ENCODE measurements around the gene IKBKE. TPM values are rescaled to one million over a fixed set of nuclear protein-coding genes. Genes with fewer than 3 reads are reported as not detected.
A peak's percentile ranks its signal among the peaks of the same experiment; 100 is the strongest.

The IKBKE gene
- total RNA-seq, 2 experiments from 2014 or later: 72.6 to 85.1 TPM

DNA sequence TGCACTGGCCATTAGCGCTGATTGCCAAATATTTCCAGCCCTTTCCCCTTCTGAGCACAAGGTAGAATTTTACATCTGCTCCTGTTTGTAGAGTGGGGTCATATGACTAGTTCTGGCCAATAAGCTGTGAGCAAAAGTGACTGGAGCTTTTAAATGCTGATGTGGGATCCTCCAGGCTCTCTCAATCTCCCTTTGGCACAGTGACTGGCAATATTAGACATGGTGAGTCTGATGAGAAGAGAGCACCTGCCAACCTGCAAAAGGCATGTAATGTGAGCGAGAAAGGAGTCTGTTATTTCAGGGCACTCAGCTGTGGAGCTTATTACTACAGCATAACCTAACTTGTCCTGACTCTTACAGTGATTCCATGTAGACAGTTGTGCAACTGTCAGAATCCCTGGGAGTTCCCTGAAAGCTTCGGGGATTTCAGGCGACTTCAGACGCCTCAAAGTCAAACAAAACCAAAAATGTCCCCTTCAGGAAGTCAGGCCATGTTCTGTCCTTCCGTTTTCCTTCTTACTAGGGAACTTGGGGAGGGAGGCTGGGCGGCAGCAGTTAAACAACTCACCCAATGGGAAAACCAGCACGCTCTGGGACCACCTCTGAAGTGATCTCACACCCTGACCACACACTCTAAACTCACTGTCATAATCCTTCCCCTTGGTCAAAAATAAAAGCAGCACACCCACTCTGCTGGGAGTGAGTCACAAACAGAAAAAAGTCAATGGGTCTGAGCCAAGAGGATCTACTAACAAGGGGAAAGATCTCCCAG lies 33.5 kb downstream of the IKBKE start:
- DNase-seq: peak; percentile 17
- Mint-ChIP-seq H3K36me3 (ENCODE audit: low read depth) (peaks cover 9% of the 10 kb centered on the region), H3K4me1 (peaks cover 48% of the 10 kb centered on the region), H3K27ac (no peak overlapping the region), H3K4me3 (no peak overlapping the region), H3K9me3 (no peaks in the 10 kb centered on the region), H3K27me3 (peaks cover 19% of the 10 kb centered on the region)
- ChIA-PET POLR2A (no interaction called here), CTCF (interaction anchor here (0.6 to 3.8 kb wide), 5 partner anchors 14 to 46 kb away, joined by 3 to 11 read pairs (median 4); no protein-coding TSS in a partner anchor)

DNA sequence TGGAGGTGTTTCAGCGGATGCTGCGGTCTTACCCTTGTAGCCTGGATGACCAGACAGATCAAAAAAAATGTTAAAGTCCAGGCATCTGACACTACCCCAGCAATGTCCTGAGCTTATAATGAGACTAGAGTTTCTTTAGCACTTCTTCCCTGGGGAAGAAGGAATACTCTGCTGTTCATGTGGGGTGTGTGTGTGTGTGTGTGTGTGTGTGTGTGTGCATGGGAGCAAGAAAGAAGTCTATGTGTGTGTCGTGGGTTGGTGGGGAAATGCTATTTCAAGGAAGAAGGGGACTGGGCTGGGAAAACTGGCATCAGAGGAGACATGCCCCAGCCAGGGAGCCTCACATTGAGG lies 34.1 kb downstream of the IKBKE start:
- Mint-ChIP-seq H3K27ac (no peak overlapping the region), H3K9me3 (no peaks in the 10 kb centered on the region), H3K4me1 (peaks cover 48% of the 10 kb centered on the region), H3K27me3 (peaks cover 24% of the 10 kb centered on the region), H3K4me3 (no peak overlapping the region), H3K36me3 (ENCODE audit: low read depth) (peaks cover 6% of the 10 kb centered on the region)
- no peak for DNase-seq
- ChIA-PET POLR2A (no interaction called here), CTCF (interaction anchor here (0.6 to 3.8 kb wide), 2 partner anchors 14 to 46 kb away, joined by 4 to 11 read pairs; no protein-coding TSS in a partner anchor)

DNA sequence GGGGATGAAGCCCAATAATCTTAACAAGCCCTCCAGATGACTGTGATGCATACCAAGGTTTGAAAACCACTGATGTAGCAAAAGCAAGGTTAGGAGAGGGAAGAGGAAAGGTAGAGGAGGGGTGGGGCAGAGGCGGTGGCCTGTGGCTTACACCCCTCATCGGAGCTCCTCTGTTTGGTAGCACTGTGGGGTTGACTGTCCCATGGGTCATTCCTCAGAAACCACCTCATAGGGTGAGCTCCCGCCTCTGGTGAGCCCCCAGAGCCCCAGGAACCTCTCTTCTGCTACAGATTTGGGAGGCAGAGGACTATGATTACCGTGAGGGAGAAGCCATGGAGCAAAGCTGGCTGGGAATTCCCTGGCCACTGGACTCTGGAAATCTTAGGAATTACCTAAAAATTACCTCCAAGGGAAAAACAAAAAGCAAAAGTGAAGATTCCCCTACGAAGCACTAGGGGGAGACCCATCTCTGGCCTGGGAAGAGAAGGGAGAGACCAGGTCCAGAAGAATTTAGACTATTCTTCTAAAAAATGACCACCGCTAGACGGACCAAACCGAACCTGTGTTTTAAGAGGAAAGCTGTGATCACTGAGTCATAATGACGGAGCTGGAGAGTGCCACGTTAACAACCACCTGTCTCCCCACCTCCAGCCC lies 35.6 kb downstream of the IKBKE start:
- peaks cover 39% of the 10 kb centered on the region for H3K27me3 Mint-ChIP-seq
- CTCF ChIA-PET: interaction anchor here (0.6 to 1.8 kb wide), 8 partner anchors 8 to 77 kb away, joined by 3 to 4 read pairs (median 3); no protein-coding TSS in a partner anchor

DNA sequence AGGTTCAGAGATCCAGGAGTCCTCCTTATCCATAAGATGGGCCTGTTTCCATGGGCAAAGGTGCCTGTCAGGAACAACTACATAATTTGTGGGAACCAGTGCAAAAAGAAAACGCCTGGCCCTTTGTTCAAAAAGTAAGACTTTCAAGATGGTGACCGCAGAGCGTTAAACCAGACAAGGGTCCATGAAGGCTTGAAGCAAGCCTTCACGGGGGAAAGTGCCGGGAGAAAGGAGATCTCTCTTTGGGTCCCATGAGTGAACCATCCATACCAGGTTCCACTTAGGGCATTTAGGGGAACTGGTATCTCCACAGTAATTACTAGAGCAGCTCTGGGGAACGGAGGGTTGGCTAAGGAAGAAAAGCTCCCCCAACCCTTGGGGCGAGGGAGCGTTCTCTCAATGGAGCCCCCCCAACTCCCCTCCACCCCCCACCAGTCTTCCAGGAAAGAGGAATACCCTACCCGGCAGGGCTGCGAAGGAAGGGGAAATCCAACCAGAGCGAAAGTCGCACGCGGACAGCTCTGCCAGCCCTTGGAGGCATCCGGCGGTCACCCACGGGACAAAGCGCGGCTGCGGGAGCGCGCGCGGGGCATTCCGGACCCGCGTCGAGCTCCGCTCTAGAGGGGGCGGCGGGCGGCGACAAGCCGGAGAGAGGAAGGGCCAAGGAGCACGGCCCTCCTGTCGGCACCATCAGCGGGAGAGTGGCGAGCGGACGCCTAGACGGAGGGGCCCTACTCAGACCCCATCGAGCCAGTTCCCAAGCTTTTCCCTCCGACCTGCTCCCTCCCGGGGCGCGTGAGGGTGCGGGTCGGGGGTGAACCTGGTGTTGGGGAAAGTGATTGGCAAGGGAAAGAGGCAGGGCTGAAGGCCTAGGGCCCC lies 36.4 kb downstream of the IKBKE start:
- ChIA-PET CTCF (interaction anchor here (0.9 to 1.8 kb wide), 10 partner anchors 9 to 77 kb away, joined by 3 to 4 read pairs (median 3); partner anchors contain the start of gene IKBKE), POLR2A (interaction anchor here (0.5 to 0.8 kb wide), 2 partner anchors 46 to 87 kb away, joined by 3 to 6 read pairs; no protein-coding TSS in a partner anchor)
- H3K27ac Mint-ChIP-seq: no peak overlapping the region
- H3K9me3 Mint-ChIP-seq: no peaks in the 10 kb centered on the region
- H3K4me3 Mint-ChIP-seq: peak overlapping the region; percentile 70
- peaks cover 5% of the 10 kb centered on the region for H3K36me3 Mint-ChIP-seq (ENCODE audit: low read depth)
- H3K27me3 Mint-ChIP-seq: peaks cover 43% of the 10 kb centered on the region
- DNase-seq: peak; percentile 16
- H3K4me1 Mint-ChIP-seq: peaks cover 48% of the 10 kb centered on the region

More for the DNA sequence above, 35.6 kb downstream of the IKBKE start:
- no peak for DNase-seq
- POLR2A ChIA-PET: interaction anchor here (0.8 kb wide), 1 partner anchor 47 kb away, joined by 3 read pairs; no protein-coding TSS in a partner anchor
- Mint-ChIP-seq H3K9me3 (no peaks in the 10 kb centered on the region), H3K4me1 (peaks cover 48% of the 10 kb centered on the region), H3K36me3 (ENCODE audit: low read depth) (peaks cover 6% of the 10 kb centered on the region), H3K27ac (no peak overlapping the region), H3K4me3 (peak overlapping the region; percentile 37)

DNA sequence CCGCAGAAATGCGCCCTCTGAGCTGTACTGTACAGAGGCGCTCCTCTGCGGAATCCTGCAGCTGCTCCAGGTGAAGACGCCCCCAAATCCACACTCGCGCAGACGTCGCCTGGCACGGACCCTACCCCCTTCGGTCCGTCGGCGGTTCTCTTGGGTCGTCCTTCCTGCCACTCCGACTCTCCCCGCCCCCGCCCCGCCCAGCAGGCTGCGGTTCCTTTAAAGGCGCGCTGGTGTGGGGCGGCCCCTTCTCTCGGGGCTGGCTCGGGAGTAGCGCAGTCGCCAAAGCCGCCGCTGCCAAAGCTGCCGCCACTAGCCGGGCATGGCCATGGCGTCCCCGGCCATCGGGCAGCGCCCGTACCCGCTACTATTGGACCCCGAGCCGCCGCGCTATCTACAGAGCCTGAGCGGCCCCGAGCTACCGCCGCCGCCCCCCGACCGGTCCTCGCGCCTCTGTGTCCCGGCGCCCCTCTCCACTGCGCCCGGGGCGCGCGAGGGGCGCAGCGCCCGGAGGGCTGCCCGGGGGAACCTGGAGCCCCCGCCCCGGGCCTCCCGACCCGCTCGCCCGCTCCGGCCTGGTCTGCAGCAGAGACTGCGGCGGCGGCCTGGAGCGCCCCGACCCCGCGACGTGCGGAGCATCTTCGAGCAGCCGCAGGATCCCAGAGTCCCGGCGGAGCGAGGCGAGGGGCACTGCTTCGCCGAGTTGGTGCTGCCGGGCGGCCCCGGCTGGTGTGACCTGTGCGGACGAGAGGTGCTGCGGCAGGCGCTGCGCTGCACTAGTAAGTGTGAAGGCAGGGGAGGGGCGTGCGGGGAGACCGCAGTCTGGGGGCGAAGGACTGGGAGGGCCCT lies 37.2 kb downstream of the IKBKE start, which contains the start of gene RASSF5:
Gene RASSF5, plus strand, starts transcription at position 248 of the 846 bp plus-strand sequence. Its CDS starts 72 bp downstream, at position 320.
- no peaks in the 10 kb centered on the region for H3K9me3 Mint-ChIP-seq
- H3K4me3 Mint-ChIP-seq: peak within 1 kb of the TSS; percentile 70
- peaks cover 43% of the 10 kb centered on the region for H3K27me3 Mint-ChIP-seq
- H3K4me1 Mint-ChIP-seq: peaks cover 53% of the 10 kb centered on the region
- ChIA-PET CTCF (interaction anchor here (0.9 to 1.4 kb wide), 5 partner anchors 8 to 48 kb away, joined by 3 to 4 read pairs (median 3); partner anchors contain the start of gene IKBKE), POLR2A (interaction anchor here (0.5 to 0.6 kb wide), 2 partner anchors 37 to 86 kb away, joined by 6 to 8 read pairs; no protein-coding TSS in a partner anchor)
- H3K27ac Mint-ChIP-seq: no peak within 1 kb of the TSS
- H3K36me3 Mint-ChIP-seq (ENCODE audit: low read depth): peaks cover 1% of the 10 kb centered on the region
- peak; percentile 84 for DNase-seq

DNA sequence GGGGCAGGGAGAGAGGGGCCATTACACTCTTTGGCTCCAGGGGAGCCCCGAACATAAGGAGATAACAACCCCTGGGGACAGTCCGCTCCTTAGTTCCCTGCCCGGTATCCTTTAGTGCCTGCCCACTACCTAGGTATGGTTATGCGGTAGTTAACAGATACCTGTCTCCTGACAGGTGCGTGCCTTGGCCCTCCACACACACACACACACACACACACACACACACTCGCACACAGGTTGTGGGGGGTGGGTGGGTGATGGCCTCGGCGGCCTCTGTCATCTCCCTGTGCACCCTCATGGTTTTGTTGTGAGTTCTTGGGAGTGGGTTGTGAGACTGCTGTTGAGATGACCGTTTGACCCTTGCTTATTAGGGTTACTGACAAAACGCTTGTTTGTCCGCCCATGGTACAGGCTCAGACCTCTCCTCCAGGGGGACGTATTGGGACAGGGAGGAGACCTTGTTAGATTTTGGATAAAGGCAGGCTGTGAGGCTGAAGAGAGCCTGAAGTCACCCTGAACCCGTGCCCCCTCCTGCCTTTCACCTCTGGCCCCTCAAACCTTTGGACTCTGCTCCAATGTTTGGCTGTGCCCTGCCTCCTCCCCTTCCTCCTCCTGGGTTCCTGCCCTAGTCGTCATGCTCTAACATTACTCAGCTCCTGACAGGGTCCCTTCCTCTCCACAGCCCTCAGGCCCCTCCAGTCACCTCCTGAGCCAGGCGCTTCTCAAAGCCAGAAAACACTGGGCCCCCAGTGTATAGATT lies 38.0 kb downstream of the IKBKE start:
- CTCF ChIA-PET: no interaction called here
- Mint-ChIP-seq H3K27ac (no peak overlapping the region), H3K4me3 (peak overlapping the region; percentile 58)

GRCh38 chr1:206508956-206509355 lies 38.7 kb downstream of the IKBKE start:
- Mint-ChIP-seq H3K27ac (no peak overlapping the region), H3K36me3 (ENCODE audit: low read depth) (no peaks in the 10 kb centered on the region), H3K4me3 (peak overlapping the region; percentile 58), H3K4me1 (peaks cover 41% of the 10 kb centered on the region), H3K27me3 (peaks cover 43% of the 10 kb centered on the region), H3K9me3 (no peaks in the 10 kb centered on the region)
- no peak for DNase-seq
- CTCF ChIA-PET: no interaction called here
- POLR2A ChIA-PET: no interaction called here

More for the DNA sequence above, 38.0 kb downstream of the IKBKE start:
- H3K4me1 Mint-ChIP-seq: peaks cover 48% of the 10 kb centered on the region
- H3K36me3 Mint-ChIP-seq (ENCODE audit: low read depth): no peaks in the 10 kb centered on the region
- H3K9me3 Mint-ChIP-seq: no peaks in the 10 kb centered on the region
- DNase-seq: no peak
- POLR2A ChIA-PET: interaction anchor here (0.6 kb wide), 1 partner anchor 37 kb away, joined by 8 read pairs; no protein-coding TSS in a partner anchor
- H3K27me3 Mint-ChIP-seq: peaks cover 43% of the 10 kb centered on the region

GRCh38 chr1:206509612-206510257 lies 39.5 kb downstream of the IKBKE start:
- Mint-ChIP-seq H3K9me3 (no peaks in the 10 kb centered on the region), H3K27me3 (peaks cover 45% of the 10 kb centered on the region), H3K27ac (no peak overlapping the region), H3K4me3 (no peak overlapping the region), H3K4me1 (peaks cover 34% of the 10 kb centered on the region), H3K36me3 (ENCODE audit: low read depth) (no peaks in the 10 kb centered on the region)
- CTCF ChIA-PET: interaction anchor here (0.9 to 1.2 kb wide), 2 partner anchors 12 to 154 kb away, joined by 3 read pairs; no protein-coding TSS in a partner anchor
- DNase-seq: no peak
- POLR2A ChIA-PET: no interaction called here

DNA sequence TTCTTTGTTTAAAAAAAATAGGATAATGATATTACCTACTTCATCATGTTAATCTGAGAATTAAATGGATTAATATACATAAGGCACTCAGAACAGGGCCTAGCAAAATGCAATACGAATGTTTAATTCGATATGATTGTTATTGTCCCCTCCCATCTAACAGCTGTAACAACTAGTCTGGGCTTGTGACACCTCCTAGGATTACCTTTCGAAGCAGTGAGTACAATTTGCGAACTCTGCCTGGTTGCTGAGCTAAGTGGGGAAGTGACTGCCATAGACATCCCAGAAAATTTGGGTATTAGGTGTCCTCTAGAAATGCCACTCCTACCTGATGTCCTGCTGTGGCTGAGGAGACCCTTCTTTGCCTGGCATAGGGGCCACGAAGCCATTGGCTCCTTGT lies 40.1 kb downstream of the IKBKE start:
- Mint-ChIP-seq H3K36me3 (ENCODE audit: low read depth) (no peaks in the 10 kb centered on the region), H3K27me3 (peaks cover 48% of the 10 kb centered on the region), H3K4me1 (peaks cover 27% of the 10 kb centered on the region), H3K27ac (no peak overlapping the region), H3K4me3 (no peak overlapping the region), H3K9me3 (no peaks in the 10 kb centered on the region)
- POLR2A ChIA-PET: no interaction called here
- CTCF ChIA-PET: interaction anchor here (0.9 to 1.2 kb wide), 2 partner anchors 11 to 154 kb away, joined by 3 read pairs; no protein-coding TSS in a partner anchor
- no peak for DNase-seq

DNA sequence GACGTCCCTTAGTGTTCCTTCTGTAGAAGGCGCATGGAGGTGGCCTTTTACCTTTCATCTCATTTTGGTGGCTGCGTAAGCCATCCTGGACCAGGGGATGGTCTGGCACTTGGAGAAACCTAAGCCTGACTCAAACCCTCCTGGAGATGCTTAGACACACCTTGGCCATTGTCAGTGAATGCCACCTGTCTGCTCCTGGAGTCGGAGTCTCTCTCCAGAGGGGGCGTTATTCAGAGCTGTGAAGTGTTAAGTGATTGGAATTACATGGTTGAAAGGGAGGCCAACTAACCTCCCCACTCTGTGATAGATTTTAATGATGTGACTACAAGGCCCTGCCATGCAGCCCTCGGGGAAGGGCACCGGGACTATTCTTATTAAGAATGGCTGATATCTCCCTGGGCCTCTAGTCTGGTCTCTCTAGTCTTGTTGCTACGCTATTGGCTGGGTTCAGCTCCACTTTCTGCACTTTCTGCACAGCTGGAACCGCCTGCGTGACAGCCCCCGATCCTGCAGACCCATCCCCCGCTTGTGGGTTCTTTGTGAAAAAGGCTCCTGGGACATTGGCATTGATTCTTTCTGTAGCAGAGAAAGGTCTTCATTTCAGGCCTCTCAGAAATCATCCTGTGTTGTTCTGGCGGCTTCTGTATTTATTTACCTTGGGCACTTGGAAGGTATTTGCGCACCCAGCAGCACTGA lies 41.2 kb downstream of the IKBKE start:
- Mint-ChIP-seq H3K4me3 (no peak overlapping the region), H3K4me1 (peaks cover 23% of the 10 kb centered on the region), H3K27ac (no peak overlapping the region), H3K27me3 (peaks cover 46% of the 10 kb centered on the region), H3K9me3 (no peaks in the 10 kb centered on the region), H3K36me3 (ENCODE audit: low read depth) (no peaks in the 10 kb centered on the region)
- POLR2A ChIA-PET: no interaction called here
- no peak for DNase-seq
- CTCF ChIA-PET: interaction anchor here (0.9 to 1.3 kb wide), 2 partner anchors 16 to 41 kb away, joined by 3 read pairs; no protein-coding TSS in a partner anchor
